GM18858 (cell line): Measurements from ENCODE around the gene ZSCAN2.
"Not testable (repeated sequence)": the region's sequence is repeated elsewhere in the genome, so short reads cannot be mapped to it uniquely, and the experiment has no call there.

Source experiments
- ATAC-seq: cut with Tn5 transposase; IDR thresholded peaks from one replicate; pipeline ENCODE4 v1.9.1; 2021; ENCODE audit not compliant: unreplicated experiment

Gene ZSCAN2

GRCh38 chr15:84600687-84601554, at the start of gene ZSCAN2:
Gene ZSCAN2 (plus strand): TSS chr15:84601009. CDS start chr15:84603928, 2,919 bp downstream.
- ATAC-seq = peak; percentile 89

GRCh38 chr15:84551624-84552023, 49.2 kb upstream of the ZSCAN2 start:
- ATAC-seq = not testable (repeated sequence)

GRCh38 chr15:84552896-84553295, 47.9 kb upstream of the ZSCAN2 start:
- no peak for ATAC-seq

- ATAC-seq = not testable (repeated sequence)
Observed at GRCh38 chr15:84556690-84557089, 44.1 kb upstream of the ZSCAN2 start.

GRCh38 chr15:84568021-84568420, 32.8 kb upstream of the ZSCAN2 start:
- ATAC-seq = not testable (repeated sequence)

GRCh38 chr15:84570164-84570735, 30.6 kb upstream of the ZSCAN2 start:
- ATAC-seq = no peak

GRCh38 chr15:84572231-84572630, 28.6 kb upstream of the ZSCAN2 start:
- ATAC-seq = no peak

GRCh38 chr15:84575493-84575892, 25.3 kb upstream of the ZSCAN2 start:
- no peak for ATAC-seq

GRCh38 chr15:84577891-84578290, 22.9 kb upstream of the ZSCAN2 start:
- not testable (repeated sequence) for ATAC-seq

- not testable (repeated sequence) for ATAC-seq
Observed at GRCh38 chr15:84579261-84579721, 21.5 kb upstream of the ZSCAN2 start.

- not testable (repeated sequence) for ATAC-seq
Observed at GRCh38 chr15:84581676-84582428, 19.0 kb upstream of the ZSCAN2 start.

- no peak for ATAC-seq
Observed at GRCh38 chr15:84582583-84583157, 18.1 kb upstream of the ZSCAN2 start.

- ATAC-seq = not testable (repeated sequence)
Observed at GRCh38 chr15:84583921-84584320, 16.9 kb upstream of the ZSCAN2 start.

GRCh38 chr15:84586696-84587095, 14.1 kb upstream of the ZSCAN2 start:
- ATAC-seq = no peak

GRCh38 chr15:84588053-84588874, 12.5 kb upstream of the ZSCAN2 start:
- ATAC-seq = no peak

GRCh38 chr15:84590406-84590805, 10.4 kb upstream of the ZSCAN2 start:
- no peak for ATAC-seq

- ATAC-seq = no peak
Observed at GRCh38 chr15:84591815-84592214, 9.0 kb upstream of the ZSCAN2 start.

- ATAC-seq = no peak
Observed at GRCh38 chr15:84594617-84595290, 6.1 kb upstream of the ZSCAN2 start.

GRCh38 chr15:84595660-84596059, 5.1 kb upstream of the ZSCAN2 start:
- no peak for ATAC-seq

GRCh38 chr15:84597296-84597695, 3.5 kb upstream of the ZSCAN2 start:
- ATAC-seq = no peak
